GM12891 (cell line): ENCODE results near the gene N4BP3.
"Not testable (repeated sequence)": the region's sequence is repeated elsewhere in the genome, so short reads cannot be mapped to it uniquely, and the experiment has no call there.

Source experiments
- DNase-seq: peaks from one replicate; pipeline ENCODE4 v3.0.0; 2011; ENCODE audit warnings: low spot score; ENCODE audit not compliant: insufficient read length
- FAIRE-seq: peaks from 2 replicates; lab custom pipeline; 2011; peaks lifted over from hg19 to GRCh38; lab: Jason Lieb, UNC
- PAX5 ChIP-seq: IDR thresholded peaks from 2 replicates; pipeline ENCODE4 v1.6.1; 2011; ENCODE audit warnings: low read length, moderate library complexity, mild to moderate bottlenecking; ENCODE audit not compliant: insufficient read depth, severe bottlenecking
- POLR2A ChIP-seq: IDR thresholded peaks from 2 replicates; pipeline ENCODE4 v1.6.1; 2011; ENCODE audit warnings: low read depth, low read length, control low read depth
- POLR2AphosphoS5 ChIP-seq: IDR thresholded peaks from 2 replicates; pipeline ENCODE4 v1.6.1; 2011; ENCODE audit warnings: low read depth, low read length, control low read depth
- POU2F2 ChIP-seq: IDR thresholded peaks from 2 replicates; pipeline ENCODE4 v1.6.1; 2011; ENCODE audit warnings: low read depth, mild to moderate bottlenecking, control low read depth, low read length, moderate library complexity
- SPI1 ChIP-seq: IDR thresholded peaks from 2 replicates; pipeline ENCODE4 v1.6.1; 2011; ENCODE audit warnings: low read depth, low read length, control low read depth
- TAF1 ChIP-seq: IDR thresholded peaks from 2 replicates; pipeline ENCODE4 v1.6.1; 2011; ENCODE audit warnings: low read depth, low read length, control low read depth

The N4BP3 gene

DNA sequence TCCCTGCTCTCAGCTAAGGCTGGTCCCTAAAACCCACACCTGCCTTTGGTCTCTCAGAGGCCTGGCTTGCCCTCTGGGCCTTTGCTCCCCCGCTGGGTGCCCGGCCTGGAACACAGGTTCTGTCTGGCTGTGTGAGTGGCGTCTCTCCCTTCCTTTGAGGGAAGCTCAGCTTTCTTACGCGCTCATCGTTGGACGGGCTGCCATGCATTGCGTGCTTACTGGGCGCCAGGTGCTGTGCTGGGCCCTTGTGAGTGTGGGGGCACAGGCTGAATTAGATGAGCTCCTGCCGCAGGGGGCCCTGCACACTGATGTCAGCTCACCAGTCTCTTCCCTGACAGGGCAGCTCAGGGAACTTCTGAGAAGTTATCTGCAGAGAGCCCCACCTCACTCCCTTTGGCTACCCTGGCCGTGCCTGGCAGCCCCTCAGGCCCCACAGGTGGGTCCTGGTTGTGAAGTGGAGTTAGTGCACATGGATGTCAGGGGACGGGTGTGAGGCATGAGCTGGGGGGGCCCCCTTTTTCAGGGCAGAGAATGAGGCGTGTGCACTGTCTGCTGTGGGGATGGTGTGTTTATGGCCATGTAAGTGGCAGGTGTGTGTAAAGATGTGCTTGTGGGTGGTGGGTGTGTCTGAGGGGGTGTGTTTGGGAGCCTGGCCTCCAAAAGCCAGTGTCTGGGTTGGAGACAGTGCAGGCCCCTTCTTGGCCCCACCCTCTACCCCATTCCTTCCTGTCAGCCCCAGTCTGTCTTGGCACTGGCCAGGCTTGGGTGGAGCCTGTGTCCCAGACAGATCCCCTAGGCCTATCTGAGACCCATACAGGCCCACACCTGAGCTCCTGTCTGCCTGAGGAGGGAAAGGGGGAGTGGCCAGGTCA, 10.0 kb downstream of the N4BP3 start:
- FAIRE-seq, result no peak
- no peak for DNase-seq
- TF ChIP-seq PAX5 (no peak), POLR2A (no peak), POLR2AphosphoS5 (no peak), POU2F2 (no peak), TAF1 (no peak), SPI1 (no peak)

DNA sequence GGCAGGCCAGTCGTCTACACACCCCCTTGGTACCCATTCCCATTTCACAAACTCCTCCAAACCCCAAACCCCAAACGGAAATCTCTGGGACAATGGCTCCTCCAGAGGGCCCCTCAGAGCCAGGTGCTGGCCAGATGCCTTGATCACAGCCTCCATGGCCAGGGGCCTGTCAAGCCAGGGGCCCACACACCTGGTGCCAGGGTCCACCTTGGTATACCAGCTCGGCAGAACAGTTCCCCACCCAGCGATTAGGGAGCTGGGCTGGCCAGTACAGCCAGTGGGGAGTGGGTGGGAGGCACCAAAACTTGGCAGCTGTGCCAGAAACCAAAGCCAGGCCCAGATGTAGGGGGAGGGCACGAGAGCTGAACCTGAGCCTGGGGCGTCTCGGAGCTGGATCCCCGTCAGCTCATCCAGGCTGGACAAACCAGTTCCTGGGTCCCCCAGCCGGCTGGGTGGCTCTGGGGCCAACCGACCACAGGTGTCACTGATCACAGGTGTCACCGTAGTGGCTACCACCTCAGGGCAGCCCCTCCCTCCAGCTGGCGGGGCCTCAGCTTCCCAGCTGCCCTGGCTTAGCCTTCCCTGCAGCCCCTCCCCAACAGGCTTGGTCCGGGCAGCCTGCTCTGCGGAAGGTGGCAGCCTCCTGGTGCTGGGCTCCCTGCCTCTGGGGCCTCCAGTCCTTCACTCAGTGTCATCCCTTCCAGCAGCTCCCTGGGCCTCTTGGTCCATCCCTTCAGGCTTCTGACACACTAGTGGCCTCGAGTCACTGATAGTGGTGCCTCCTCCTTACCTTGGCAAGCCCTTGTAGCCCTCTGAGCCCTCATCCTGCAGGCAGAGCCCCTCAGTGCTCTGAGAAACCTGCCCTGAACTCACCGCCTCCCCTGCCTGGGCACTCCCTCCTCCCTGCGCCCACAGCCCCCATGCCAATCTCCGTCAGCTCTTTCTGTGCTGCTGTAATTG, 10.9 kb downstream of the N4BP3 start:
- DNase-seq (no peak), FAIRE-seq (no peak)
- TF ChIP-seq POU2F2 (no peak), POLR2A (no peak), PAX5 (no peak), POLR2AphosphoS5 (no peak), TAF1 (no peak), SPI1 (no peak)

DNA sequence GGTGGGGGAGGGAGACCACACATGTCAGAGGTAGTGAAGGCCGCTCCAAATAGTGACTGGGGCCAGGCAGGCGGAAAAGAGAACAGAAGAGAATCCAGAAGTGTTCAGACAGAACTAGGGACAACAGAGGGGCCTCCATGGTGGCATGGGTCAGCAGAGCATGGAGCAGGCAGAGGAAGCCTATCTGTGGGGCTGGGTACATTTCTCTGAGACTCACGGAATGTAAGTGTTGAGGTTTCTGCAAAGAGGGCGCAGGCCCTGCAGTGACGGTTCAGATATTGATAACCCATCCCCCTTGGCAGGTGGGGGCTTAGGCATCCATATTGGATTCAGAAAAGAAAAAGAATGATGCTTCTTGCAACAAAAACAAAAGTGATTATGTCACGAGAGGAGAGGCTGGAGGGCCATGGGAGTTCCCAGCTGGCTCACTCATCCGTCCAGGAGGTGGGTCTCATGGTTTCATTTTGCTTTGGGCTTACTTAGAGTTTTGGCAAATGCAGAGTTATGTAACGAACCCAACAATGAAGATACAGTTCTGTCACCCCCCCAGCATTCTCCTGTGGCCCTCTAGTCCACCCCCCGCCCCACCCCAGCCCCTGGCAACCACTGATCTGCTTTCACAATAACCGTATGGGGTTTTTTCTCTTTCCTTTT, 12.0 kb downstream of the N4BP3 start:
- DNase-seq (no peak), FAIRE-seq (no peak)
- TF ChIP-seq SPI1 (no peak), POLR2AphosphoS5 (0 out of 2 replicates have a peak, but pooled peaks have one; percentile 54)

GRCh38 chr5:178126556-178126955, 13.2 kb downstream of the N4BP3 start:
- FAIRE-seq, result no peak
- DNase-seq, result no peak
- TF ChIP-seq POLR2AphosphoS5, result no peak
- no peak for TF ChIP-seq SPI1
- TF ChIP-seq POU2F2, result no peak
- TF ChIP-seq TAF1, result no peak
- no peak for TF ChIP-seq PAX5
- no peak for TF ChIP-seq POLR2A

DNA sequence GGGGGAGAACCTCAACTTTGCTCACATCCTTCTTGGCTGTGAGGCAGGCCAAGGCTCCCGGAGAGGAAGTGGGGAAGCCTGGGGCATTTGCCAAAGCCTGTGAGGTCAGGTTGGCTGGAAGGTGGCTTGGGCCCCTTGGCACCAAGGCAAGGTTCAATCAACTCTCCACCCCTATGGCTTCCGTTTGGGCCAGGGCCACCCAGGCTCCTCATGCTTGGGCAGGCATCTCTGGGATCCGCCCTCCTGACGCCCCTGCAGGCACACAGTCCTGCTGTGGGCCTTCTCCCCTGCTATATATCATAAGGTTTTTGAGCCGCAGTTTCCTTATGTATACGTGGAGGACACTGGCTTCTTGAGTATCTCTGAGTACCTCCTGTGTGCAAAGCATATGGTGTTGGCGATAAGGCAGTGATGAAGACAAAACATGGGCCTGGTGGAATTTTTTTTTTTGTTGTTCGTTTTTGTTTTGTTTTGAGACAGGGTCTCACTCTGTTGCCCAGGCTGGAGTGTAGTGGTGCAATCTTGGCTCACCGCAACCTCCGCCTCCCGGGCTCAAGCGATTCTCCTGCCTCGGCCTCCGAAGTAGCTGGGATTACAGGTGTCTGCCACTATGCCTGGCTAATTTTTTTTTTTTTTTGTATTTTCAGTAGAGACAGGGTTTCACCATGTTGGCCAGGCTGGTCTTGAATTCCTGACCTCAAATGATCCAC, 14.1 kb downstream of the N4BP3 start:
- DNase-seq, FAIRE-seq: not testable (repeated sequence)

GRCh38 chr5:178129296-178129695, 16.0 kb downstream of the N4BP3 start:
- FAIRE-seq, result no peak
- no peak for DNase-seq
- TF ChIP-seq PAX5 (no peak), POU2F2 (no peak), TAF1 (no peak), SPI1 (no peak), POLR2AphosphoS5 (no peak), POLR2A (no peak)

- peak; percentile 45 for FAIRE-seq
- DNase-seq, result not testable (repeated sequence)
Measured at GRCh38 chr5:178130234-178130575, 16.9 kb downstream of the N4BP3 start.

DNA sequence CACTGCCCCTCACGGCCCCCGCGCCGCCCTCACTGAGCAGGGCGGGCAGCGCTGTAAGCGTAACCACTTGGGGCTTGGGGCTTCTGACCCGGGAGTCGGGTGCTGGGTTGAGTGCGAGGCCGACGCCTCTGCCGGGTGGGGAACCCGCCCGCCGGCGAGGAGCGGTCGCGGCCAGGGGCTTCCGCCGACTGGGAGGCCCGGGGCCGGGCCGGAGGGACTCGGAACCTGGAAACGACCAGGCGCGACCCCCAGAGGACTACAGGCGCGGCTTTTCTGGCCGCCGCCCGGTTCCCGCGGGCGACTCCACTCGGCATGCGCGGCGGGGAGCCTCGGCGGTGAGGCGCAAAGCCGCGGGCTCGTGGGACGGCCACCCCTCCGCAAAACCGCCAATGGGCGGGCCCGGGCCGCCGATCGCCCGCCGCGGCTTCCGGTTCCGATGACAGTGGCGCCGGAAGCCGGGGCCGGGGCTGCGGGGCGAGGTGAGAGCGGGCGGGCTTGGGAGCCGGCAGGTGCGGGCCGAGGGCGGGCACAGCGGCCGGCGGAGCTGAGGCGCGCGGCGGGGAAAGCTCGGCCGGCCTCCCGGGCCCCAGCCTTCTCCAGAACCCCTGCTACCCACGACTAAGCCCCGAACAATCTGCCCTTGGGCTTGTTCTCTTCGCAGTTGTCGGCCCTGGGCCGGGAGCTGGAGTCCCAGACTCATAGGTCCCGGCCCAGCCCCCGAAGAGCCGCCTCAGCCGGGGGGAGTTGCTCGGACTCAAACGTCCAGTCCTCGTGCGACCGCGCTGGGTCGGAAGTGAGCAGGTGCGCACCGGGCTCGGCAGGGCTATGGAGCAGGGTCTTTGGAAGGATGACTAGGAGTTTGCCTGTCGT, 17.5 kb downstream of the N4BP3 start, which contains the start of gene RMND5B:
Gene RMND5B, plus strand, starts transcription at position 439 of the 870 bp plus-strand sequence. CDS start 7,106 bp downstream, outside the sequence.
- DNase-seq (peak; percentile 96), FAIRE-seq (peak; percentile 78)
- TF ChIP-seq POLR2AphosphoS5 (no peak), POU2F2 (no peak), POLR2A (peak; percentile 58), PAX5 (peak; percentile 39), SPI1 (no peak), TAF1 (peak; percentile 89)
